ENCODE results near the gene SUSD6.
"Not testable (repeated sequence)": the region's sequence is repeated elsewhere in the genome, so short reads cannot be mapped to it uniquely, and the experiment has no call there.

SUSD6 gene

GRCh38 chr14:69712599-69713088 is 101.2 kb downstream of the SUSD6 start:
- no peak for DNase-seq (ENCODE audit: low read depth)

GRCh38 chr14:69713209-69713781 is 101.9 kb downstream of the SUSD6 start:
- no peak for DNase-seq (ENCODE audit: low read depth)

GRCh38 chr14:69713993-69714679 is 102.7 kb downstream of the SUSD6 start:
- no peak for DNase-seq (ENCODE audit: low read depth)

GRCh38 chr14:69715725-69716477 is 104.5 kb downstream of the SUSD6 start:
- no peak for DNase-seq (ENCODE audit: low read depth)

GRCh38 chr14:69716478-69717187 is 105.2 kb downstream of the SUSD6 start:
- no peak for DNase-seq (ENCODE audit: low read depth)

- not testable (repeated sequence) for DNase-seq (ENCODE audit: low read depth)
Measured at GRCh38 chr14:69718614-69719013, 107.2 kb downstream of the SUSD6 start.

GRCh38 chr14:69719501-69719951 is 108.1 kb downstream of the SUSD6 start:
- no peak for DNase-seq (ENCODE audit: low read depth)

- DNase-seq (ENCODE audit: low read depth) = no peak
Measured at GRCh38 chr14:69720912-69721311, 109.5 kb downstream of the SUSD6 start.

- peak; percentile 65 for DNase-seq (ENCODE audit: low read depth)
Measured at GRCh38 chr14:69726761-69727511, 115.5 kb downstream of the SUSD6 start.

GRCh38 chr14:69727860-69728259 is 116.5 kb downstream of the SUSD6 start:
- no peak for DNase-seq (ENCODE audit: low read depth)

- DNase-seq (ENCODE audit: low read depth) = not testable (repeated sequence)
Measured at GRCh38 chr14:69731919-69732598, 120.7 kb downstream of the SUSD6 start.

- DNase-seq (ENCODE audit: low read depth) = not testable (repeated sequence)
Measured at GRCh38 chr14:69736405-69736804, 125.0 kb downstream of the SUSD6 start.

- DNase-seq (ENCODE audit: low read depth) = no peak
Measured at GRCh38 chr14:69741055-69741454, 129.7 kb downstream of the SUSD6 start.

- no peak for DNase-seq (ENCODE audit: low read depth)
Measured at GRCh38 chr14:69749956-69750355, 138.6 kb downstream of the SUSD6 start.

GRCh38 chr14:69750495-69750894 is 139.1 kb downstream of the SUSD6 start:
- DNase-seq (ENCODE audit: low read depth) = no peak

GRCh38 chr14:69752773-69753172 is 141.4 kb downstream of the SUSD6 start:
- DNase-seq (ENCODE audit: low read depth) = no peak

GRCh38 chr14:69753860-69754259 is 142.5 kb downstream of the SUSD6 start:
- no peak for DNase-seq (ENCODE audit: low read depth)

- DNase-seq (ENCODE audit: low read depth) = no peak
Measured at GRCh38 chr14:69754487-69754886, 143.1 kb downstream of the SUSD6 start.

GRCh38 chr14:69755296-69755695 is 143.9 kb downstream of the SUSD6 start:
- DNase-seq (ENCODE audit: low read depth) = no peak

GRCh38 chr14:69755784-69756183 is 144.4 kb downstream of the SUSD6 start:
- DNase-seq (ENCODE audit: low read depth) = no peak

GRCh38 chr14:69756298-69756697 is 144.9 kb downstream of the SUSD6 start:
- no peak for DNase-seq (ENCODE audit: low read depth)
